Loucy (cell line): Measurements from ENCODE around the gene CREB3L4.

Experiments
- H2AFZ ChIP-seq: fragments of 200-600 bp; sonication (generic); 2 replicates; pipeline ENCODE4 v1.6.0; 2016; ENCODE audit warnings: antibody characterized with exemption, mild to moderate bottlenecking, low read length, moderate library complexity
- H3F3A ChIP-seq: fragments of 200-600 bp; 2 replicates; pipeline ENCODE4 v1.6.0; 2016; ENCODE audit warnings: antibody characterized with exemption, low read depth, mild to moderate bottlenecking
- H3K27me3 ChIP-seq: fragments of 200-600 bp; sonication (generic); 2 replicates; pipeline ENCODE4 v1.6.1; 2014; ENCODE audit warnings: low read length, mild to moderate bottlenecking; ENCODE audit not compliant: insufficient read depth, poor library complexity, severe bottlenecking
- H3K36me3 ChIP-seq: fragments of 200-600 bp; sonication (generic); 2 replicates; pipeline ENCODE4 v1.6.1; 2016; ENCODE audit warnings: low read length; ENCODE audit not compliant: insufficient read depth
- H3K4me1 ChIP-seq: fragments of 200-600 bp; sonication (generic); 2 replicates; pipeline ENCODE4 v1.5.1; 2014; ENCODE audit warnings: low read length, mild to moderate bottlenecking; ENCODE audit not compliant: insufficient read depth, poor library complexity, severe bottlenecking
- H3K4me2 ChIP-seq: fragments of 200-600 bp; sonication (generic); 2 replicates; pipeline ENCODE4 v1.6.0; 2014; ENCODE audit warnings: antibody characterized with exemption, low read length, low read depth, mild to moderate bottlenecking; ENCODE audit not compliant: poor library complexity, severe bottlenecking
- H3K4me3 ChIP-seq: fragments of 200-600 bp; sonication (generic); 2 replicates; pipeline ENCODE4 v1.5.1; 2014; ENCODE audit warnings: low read length, mild to moderate bottlenecking, mixed read lengths; ENCODE audit not compliant: poor library complexity, severe bottlenecking
- H3K79me2 ChIP-seq: fragments of 200-600 bp; sonication (generic); 2 replicates; pipeline ENCODE4 v1.6.1; 2014; ENCODE audit warnings: low read length; ENCODE audit not compliant: insufficient read depth
- H3K9ac ChIP-seq: fragments of 200-600 bp; sonication (generic); 2 replicates; pipeline ENCODE4 v1.6.0; 2014; ENCODE audit warnings: mild to moderate bottlenecking, low read depth, low read length, moderate library complexity; ENCODE audit not compliant: poor library complexity, severe bottlenecking
- H3K9me2 ChIP-seq: fragments of 200-600 bp; sonication (generic); replicated peaks from 2 replicates; pipeline ENCODE4 v1.6.1; 2016; ENCODE audit warnings: low read depth, low read length, mixed read lengths
- H3K9me3 ChIP-seq: fragments of 200-600 bp; sonication (generic); 2 replicates; pipeline ENCODE4 v1.6.1; 2014; ENCODE audit warnings: mild to moderate bottlenecking, antibody characterized with exemption, low read length, low read depth; ENCODE audit not compliant: insufficient read depth
- H4K20me1 ChIP-seq: fragments of 200-600 bp; sonication (generic); 2 replicates; pipeline ENCODE4 v1.6.0; 2014; ENCODE audit warnings: antibody characterized with exemption, low read length, mild to moderate bottlenecking; ENCODE audit not compliant: insufficient read depth, poor library complexity, severe bottlenecking
- EZH2phosphoT487 ChIP-seq: fragments of 200-600 bp; IDR thresholded peaks from 2 replicates; pipeline ENCODE4 v1.6.1; 2018; ENCODE audit warnings: antibody characterized with exemption, mild to moderate bottlenecking, moderate library complexity, borderline replicate concordance
- TF ChIP-seq, protein P1 (sequence below): fragments of 200-600 bp; sonication (generic); conservative IDR thresholded peaks from 2 replicates; pipeline ENCODE4 v1.5.1; 2014; ENCODE audit warnings: mild to moderate bottlenecking, antibody characterized with exemption, low read length

The CREB3L4 gene

GRCh38 chr1:153968972-153969371 is 1.3 kb downstream of the CREB3L4 start:
- Histone ChIP-seq H3K4me2 (peak overlapping the region; percentile 78), H3K36me3 (peaks cover 3% of the 10 kb centered on the region; the same call in 1 of the 2 replicates), H2AFZ (no peak overlapping the region), H3K9ac (peak overlapping the region; percentile 97), H3K4me1 (peaks cover 39% of the 10 kb centered on the region), H3K9me3 (no peaks in the 10 kb centered on the region), H4K20me1 (no peaks in the 10 kb centered on the region), H3K4me3 (peak overlapping the region; percentile 90), H3K9me2 (no peaks in the 10 kb centered on the region), H3F3A (no peaks in the 10 kb centered on the region), H3K27me3 (no peaks in the 10 kb centered on the region), H3K79me2 (peaks cover 49% of the 10 kb centered on the region)
- TF ChIP-seq, protein P1, sequence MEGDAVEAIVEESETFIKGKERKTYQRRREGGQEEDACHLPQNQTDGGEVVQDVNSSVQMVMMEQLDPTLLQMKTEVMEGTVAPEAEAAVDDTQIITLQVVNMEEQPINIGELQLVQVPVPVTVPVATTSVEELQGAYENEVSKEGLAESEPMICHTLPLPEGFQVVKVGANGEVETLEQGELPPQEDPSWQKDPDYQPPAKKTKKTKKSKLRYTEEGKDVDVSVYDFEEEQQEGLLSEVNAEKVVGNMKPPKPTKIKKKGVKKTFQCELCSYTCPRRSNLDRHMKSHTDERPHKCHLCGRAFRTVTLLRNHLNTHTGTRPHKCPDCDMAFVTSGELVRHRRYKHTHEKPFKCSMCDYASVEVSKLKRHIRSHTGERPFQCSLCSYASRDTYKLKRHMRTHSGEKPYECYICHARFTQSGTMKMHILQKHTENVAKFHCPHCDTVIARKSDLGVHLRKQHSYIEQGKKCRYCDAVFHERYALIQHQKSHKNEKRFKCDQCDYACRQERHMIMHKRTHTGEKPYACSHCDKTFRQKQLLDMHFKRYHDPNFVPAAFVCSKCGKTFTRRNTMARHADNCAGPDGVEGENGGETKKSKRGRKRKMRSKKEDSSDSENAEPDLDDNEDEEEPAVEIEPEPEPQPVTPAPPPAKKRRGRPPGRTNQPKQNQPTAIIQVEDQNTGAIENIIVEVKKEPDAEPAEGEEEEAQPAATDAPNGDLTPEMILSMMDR = no peak
- no peak for TF ChIP-seq EZH2phosphoT487

DNA sequence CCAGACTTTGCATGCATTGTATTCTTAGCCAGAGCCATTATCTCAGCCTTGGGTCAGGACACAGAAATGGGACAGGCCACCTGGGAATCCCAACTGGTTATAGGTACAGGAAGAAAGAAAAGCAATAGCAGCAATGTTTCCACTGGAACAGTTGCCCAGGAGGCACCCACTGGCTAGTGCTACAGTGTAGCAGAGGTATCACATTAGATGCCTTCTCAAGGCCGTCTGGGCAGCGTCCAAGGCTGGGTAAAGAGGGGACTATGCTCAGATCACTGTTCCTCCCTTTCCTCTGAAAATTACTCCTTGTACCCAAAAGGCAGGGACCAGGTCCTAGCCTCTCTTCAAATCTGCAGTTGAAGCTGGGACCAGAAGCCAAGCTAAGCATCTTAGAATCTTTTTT is 2.6 kb downstream of the CREB3L4 start:
- Histone ChIP-seq H3K36me3 (peaks cover 12% of the 10 kb centered on the region; the same call in 1 of the 2 replicates), H3K27me3 (no peaks in the 10 kb centered on the region), H3K79me2 (peaks cover 46% of the 10 kb centered on the region), H3K9me2 (no peaks in the 10 kb centered on the region), H3K9me3 (no peaks in the 10 kb centered on the region), H4K20me1 (no peaks in the 10 kb centered on the region), H3K4me3 (no peak overlapping the region), H3K9ac (no peak overlapping the region), H3K4me1 (peaks cover 38% of the 10 kb centered on the region), H3F3A (no peaks in the 10 kb centered on the region), H2AFZ (no peak overlapping the region), H3K4me2 (no peak overlapping the region)
- TF ChIP-seq, protein P1 = no peak
- TF ChIP-seq EZH2phosphoT487 = no peak

DNA sequence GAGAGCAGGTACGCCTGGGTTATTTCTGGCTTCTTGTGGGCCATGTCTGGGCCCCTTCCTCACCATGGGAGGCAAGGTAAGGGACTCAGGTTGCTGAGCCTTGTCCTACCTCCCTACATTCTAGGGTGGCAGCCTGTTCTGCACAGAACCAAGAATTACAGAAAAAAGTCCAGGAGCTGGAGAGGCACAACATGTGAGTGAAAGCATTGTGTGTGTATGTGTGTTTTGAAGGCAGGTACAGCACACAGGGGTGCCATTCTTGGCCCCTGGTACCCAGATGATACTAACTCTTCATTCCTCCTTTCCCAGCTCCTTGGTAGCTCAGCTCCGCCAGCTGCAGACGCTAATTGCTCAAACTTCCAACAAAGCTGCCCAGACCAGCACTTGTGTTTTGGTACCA is 5.4 kb downstream of the CREB3L4 start:
- TF ChIP-seq, protein P1 = no peak
- no peak overlapping the region for H3K4me2 ChIP-seq
- H3K4me3 ChIP-seq = no peak overlapping the region
- H3F3A ChIP-seq = no peaks in the 10 kb centered on the region
- H3K9me3 ChIP-seq = no peaks in the 10 kb centered on the region
- H2AFZ ChIP-seq = no peak overlapping the region
- H3K9me2 ChIP-seq = no peaks in the 10 kb centered on the region
- H3K27me3 ChIP-seq = no peaks in the 10 kb centered on the region
- H4K20me1 ChIP-seq = peaks cover 8% of the 10 kb centered on the region
- peaks cover 12% of the 10 kb centered on the region; the same call in 1 of the 2 replicates for H3K36me3 ChIP-seq
- peaks cover 39% of the 10 kb centered on the region for H3K4me1 ChIP-seq
- H3K79me2 ChIP-seq = peaks cover 47% of the 10 kb centered on the region
- no peak overlapping the region for H3K9ac ChIP-seq
